ENCODE data around the gene LRP1B. TPM values are rescaled to one million over a fixed set of nuclear protein-coding genes. Genes with fewer than 3 reads are reported as not detected.

The LRP1B gene
- total RNA-seq, 4 donors from 2014 or later = 1.2 to 3.3 (median 2.6) TPM

- Histone ChIP-seq H3K27me3 (no peaks in the 10 kb centered on the region), H3K36me3 (no peaks in the 10 kb centered on the region), H3K27ac (no peak overlapping the region), H3K4me3 (no peak overlapping the region), H3K9me3 (no peaks in the 10 kb centered on the region), H3K4me1 (no peaks in the 10 kb centered on the region)
- no peak for TF ChIP-seq POLR2A (IDR thresholded peaks at IDR 0.05)
- 70 to 75% methylated on average over 7 of the region's 7 CpGs for WGBS, 2 donors
- DNase-seq (ENCODE audit: low spot score in 2 of 2) = no peak
These were observed 1861.8 kb downstream of the LRP1B start for GRCh38 chr2:140269000-140269399.

GRCh38 chr2:140262908-140263307 is 1867.9 kb downstream of the LRP1B start:
- Histone ChIP-seq H3K36me3 (no peaks in the 10 kb centered on the region), H3K4me3 (no peak overlapping the region), H3K4me1 (no peaks in the 10 kb centered on the region), H3K9me3 (no peaks in the 10 kb centered on the region), H3K27ac (no peak overlapping the region), H3K27me3 (no peaks in the 10 kb centered on the region)
- no peak for DNase-seq (ENCODE audit: low spot score in 2 of 2)
- no peak for TF ChIP-seq POLR2A (IDR thresholded peaks at IDR 0.05)
- TF ChIP-seq, protein P1, sequence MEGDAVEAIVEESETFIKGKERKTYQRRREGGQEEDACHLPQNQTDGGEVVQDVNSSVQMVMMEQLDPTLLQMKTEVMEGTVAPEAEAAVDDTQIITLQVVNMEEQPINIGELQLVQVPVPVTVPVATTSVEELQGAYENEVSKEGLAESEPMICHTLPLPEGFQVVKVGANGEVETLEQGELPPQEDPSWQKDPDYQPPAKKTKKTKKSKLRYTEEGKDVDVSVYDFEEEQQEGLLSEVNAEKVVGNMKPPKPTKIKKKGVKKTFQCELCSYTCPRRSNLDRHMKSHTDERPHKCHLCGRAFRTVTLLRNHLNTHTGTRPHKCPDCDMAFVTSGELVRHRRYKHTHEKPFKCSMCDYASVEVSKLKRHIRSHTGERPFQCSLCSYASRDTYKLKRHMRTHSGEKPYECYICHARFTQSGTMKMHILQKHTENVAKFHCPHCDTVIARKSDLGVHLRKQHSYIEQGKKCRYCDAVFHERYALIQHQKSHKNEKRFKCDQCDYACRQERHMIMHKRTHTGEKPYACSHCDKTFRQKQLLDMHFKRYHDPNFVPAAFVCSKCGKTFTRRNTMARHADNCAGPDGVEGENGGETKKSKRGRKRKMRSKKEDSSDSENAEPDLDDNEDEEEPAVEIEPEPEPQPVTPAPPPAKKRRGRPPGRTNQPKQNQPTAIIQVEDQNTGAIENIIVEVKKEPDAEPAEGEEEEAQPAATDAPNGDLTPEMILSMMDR (IDR thresholded peaks at IDR 0.05) = no peak
- TF ChIP-seq EP300 (IDR thresholded peaks at IDR 0.05) = no peak
- WGBS, 2 donors = 91 to 97% methylated on average over 6 of the region's 6 CpGs

DNA sequence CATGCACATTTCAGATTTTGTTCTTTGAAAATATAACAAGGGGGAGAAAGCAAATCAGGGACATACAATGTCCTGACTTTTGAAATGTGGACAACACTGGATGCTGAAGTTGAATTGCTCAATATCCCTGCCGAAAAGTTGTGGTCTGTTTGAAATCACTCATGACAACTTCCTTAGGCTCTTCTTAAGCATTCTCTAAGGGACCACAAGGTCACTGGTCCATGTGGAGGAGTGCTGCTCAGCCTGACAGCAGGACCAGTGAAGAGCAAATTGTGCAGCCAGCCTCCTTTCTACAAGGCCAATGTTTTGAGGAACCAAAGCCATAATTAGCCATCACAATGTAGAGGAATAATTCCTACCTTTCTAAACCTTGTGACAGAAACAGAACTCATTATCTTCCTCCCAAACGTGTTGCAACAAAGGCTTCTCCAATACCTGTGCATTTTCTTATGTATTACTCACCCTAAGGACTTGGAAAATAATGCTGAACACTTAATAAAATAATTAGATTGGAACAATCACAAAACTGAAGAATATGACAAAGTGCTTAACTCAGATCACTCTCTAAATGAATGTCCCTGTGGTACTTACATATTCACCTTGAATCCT is 1873.0 kb downstream of the LRP1B start:
- TF ChIP-seq, protein P1 (IDR thresholded peaks at IDR 0.05) = no peak
- no peak for TF ChIP-seq EP300 (IDR thresholded peaks at IDR 0.05)
- no peak for TF ChIP-seq POLR2A (IDR thresholded peaks at IDR 0.05)
- Histone ChIP-seq H3K4me3 (no peak overlapping the region), H3K27me3 (no peaks in the 10 kb centered on the region), H3K4me1 (no peaks in the 10 kb centered on the region), H3K36me3 (no peaks in the 10 kb centered on the region), H3K9me3 (no peaks in the 10 kb centered on the region), H3K27ac (no peak overlapping the region)
- WGBS, 2 donors = 67 to 70% methylated on average over 2 of the region's 2 CpGs
- no peak for DNase-seq (ENCODE audit: low spot score in 2 of 2)

- H3K4me1 ChIP-seq = no peaks in the 10 kb centered on the region
- no peak overlapping the region for H3K27ac ChIP-seq
- TF ChIP-seq, protein P1 (IDR thresholded peaks at IDR 0.05) = no peak
- TF ChIP-seq POLR2A (IDR thresholded peaks at IDR 0.05) = no peak
- no peak for TF ChIP-seq EP300 (IDR thresholded peaks at IDR 0.05)
- 43 to 54% methylated on average over 3 of the region's 3 CpGs for WGBS, 2 donors
- H3K4me3 ChIP-seq = no peak overlapping the region
- H3K27me3 ChIP-seq = no peaks in the 10 kb centered on the region
- H3K36me3 ChIP-seq = no peaks in the 10 kb centered on the region
- no peaks in the 10 kb centered on the region for H3K9me3 ChIP-seq
- no peak for DNase-seq (ENCODE audit: low spot score in 2 of 2)
These were observed 1874.7 kb downstream of the LRP1B start for GRCh38 chr2:140256080-140256479.

DNA sequence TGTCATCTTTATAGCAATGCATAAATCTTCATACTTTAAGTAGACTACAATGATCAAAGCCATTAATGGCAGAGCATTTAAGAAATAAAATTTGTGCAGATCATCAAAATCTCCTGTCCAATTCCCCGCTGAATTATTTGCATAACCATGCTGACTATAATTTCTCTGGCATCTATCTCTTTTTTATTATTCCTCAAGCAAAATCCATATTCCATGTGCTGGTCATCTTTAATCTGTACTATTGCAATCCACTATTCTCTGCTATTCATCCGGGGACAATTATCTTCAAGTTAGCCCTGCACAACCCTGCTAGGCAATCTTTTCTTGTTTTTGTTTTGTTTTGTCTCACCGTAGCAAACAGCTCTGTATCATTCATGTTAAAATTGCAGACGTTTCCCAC is 1881.0 kb downstream of the LRP1B start:
- TF ChIP-seq, protein P1 (IDR thresholded peaks at IDR 0.05) = no peak
- TF ChIP-seq POLR2A (IDR thresholded peaks at IDR 0.05) (no peak), EP300 (IDR thresholded peaks at IDR 0.05) (no peak)
- no peak for DNase-seq (ENCODE audit: low spot score in 2 of 2)
- no peaks in the 10 kb centered on the region for H3K9me3 ChIP-seq

More for the DNA sequence above, 1881.0 kb downstream of the LRP1B start:
- WGBS, 2 donors = 51 to 59% methylated on average over 4 of the region's 4 CpGs
- Histone ChIP-seq H3K4me3 (no peak overlapping the region), H3K27ac (no peak overlapping the region), H3K27me3 (no peaks in the 10 kb centered on the region), H3K4me1 (peaks cover 0 to 10% (median 0%) of the 10 kb centered on the region in 4 donors), H3K36me3 (no peaks in the 10 kb centered on the region)

Data from tibial nerve (tissue), 4 donors.